Activated T-cell treated with anti-CD3 and anti-CD28 coated beads for 24 hours (primary cell): Measurements from ENCODE around the gene CXorf58.
"Not testable (repeated sequence)": the region's sequence is repeated elsewhere in the genome, so short reads cannot be mapped to it uniquely, and the experiment has no call there.

Source experiments
- DNase-seq: peaks from one replicate; pipeline ENCODE4 v3.0.0-alpha.2; 2020; ENCODE audit warnings: low read depth

CXorf58 gene

DNA sequence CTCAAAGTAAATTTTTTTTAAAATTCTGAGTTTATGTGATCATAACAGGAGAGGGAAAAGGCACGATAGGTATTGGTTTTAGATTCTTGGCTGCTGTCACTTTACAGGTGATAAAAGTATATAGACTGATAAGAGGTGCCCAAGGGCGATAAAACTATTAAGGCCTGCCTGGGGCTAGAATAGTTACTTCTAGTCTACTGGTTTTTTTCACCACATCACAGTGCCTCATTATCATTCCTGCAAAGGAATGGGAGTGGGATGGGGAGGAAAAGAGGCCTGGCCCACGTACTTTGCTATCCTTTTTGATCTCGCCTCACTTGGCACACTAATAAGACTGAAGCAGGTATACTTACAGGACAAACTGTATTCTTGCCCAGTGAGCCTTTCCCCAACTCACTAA lies 46.6 kb downstream of the CXorf58 start:
- no peak for DNase-seq

DNA sequence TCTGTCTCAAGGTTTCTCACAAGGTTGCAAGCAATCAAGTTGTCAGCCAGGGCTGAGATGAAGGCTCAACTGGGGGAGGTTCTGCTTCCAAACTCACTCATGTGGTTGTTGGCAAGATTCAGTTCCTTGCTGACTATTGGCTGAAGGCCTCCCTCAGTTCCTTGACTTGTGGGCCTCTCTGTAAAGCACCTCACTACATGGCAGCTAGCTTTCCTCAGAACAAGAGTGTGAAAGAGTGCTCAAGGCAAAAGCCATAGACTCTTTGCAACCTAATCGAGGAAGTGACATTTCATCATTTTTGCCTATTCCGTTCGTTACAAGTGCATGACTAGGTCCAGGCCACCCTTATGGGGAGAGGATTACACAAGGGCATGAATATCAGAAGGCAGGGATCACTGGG lies 52.0 kb downstream of the CXorf58 start:
- DNase-seq = no peak

DNA sequence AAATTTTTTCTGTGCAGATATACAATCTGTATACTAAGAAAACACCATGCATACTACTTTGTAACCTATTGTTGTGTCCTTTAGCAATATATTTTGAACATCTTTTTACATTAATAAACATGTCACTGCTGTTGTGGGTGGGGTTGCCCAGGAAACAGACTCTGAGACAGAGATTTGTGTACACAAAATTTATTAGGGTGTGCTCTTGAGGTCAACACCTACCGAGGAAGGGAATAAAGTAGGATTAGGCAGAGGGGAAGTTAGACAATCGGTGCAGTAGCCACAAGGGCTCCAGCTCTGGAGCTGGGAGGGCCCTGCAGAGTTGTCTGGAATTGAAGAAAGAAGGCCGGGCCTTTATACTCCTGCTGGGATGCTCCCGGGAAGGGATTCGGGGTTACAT lies 56.4 kb downstream of the CXorf58 start:
- no peak for DNase-seq

DNA sequence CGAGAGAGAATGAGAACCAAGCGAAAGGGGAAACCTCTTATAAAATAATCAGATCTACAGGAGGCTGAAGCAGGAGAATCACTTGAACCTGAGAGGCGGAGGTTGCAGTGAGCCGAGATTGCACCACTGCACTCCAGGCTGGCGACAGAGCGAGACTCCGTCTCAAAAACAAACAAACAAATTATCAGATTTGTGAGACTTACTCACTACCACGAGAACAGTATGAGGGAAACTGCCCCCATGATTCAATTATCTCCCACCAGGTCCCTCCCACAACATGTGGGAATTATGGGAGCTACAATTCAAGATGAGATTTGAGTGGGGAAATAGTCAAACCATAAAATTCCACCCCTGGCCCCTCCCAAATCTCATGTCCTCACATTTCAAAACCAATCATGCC lies 57.8 kb downstream of the CXorf58 start:
- DNase-seq = not testable (repeated sequence)

DNA sequence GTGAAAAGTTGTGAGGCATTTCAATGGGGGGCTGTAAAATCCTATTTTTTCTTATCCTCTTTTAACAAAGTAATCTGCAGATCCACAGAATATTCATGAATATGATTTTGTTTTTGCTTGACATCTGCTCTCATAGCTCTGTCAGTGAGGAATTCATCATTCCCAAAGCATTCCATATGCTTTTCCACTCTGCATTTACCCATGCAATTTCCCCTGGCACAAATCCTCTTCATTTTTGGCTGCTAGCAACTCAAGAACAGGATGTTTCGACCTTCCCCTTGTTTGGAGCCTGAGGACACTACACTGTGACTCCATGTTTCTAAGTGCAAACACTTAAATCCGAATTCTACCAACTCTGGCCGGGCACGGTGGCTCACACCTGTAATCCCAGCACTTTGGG lies 70.7 kb downstream of the CXorf58 start:
- DNase-seq = no peak

DNA sequence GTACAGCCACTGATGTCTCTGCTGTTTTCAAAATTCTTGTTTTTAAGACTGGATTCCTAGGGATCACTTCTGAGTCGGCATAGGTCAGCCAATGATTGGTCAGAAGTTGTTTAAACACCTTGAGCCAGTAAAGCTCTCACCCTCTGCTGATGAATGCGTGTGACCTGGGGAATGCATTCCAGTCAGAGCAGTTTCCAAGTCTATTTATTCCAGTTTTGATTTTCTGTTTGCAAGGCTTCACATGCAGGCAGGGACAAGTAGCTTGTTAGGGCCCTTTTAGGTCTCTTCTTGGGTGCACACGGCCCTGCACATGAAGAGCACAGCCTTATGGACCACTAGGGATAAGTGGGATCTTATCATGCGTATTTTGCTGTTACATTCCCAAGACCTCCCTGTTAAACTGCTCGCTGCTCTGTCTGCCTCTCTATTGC lies 72.2 kb downstream of the CXorf58 start:
- DNase-seq = no peak

DNA sequence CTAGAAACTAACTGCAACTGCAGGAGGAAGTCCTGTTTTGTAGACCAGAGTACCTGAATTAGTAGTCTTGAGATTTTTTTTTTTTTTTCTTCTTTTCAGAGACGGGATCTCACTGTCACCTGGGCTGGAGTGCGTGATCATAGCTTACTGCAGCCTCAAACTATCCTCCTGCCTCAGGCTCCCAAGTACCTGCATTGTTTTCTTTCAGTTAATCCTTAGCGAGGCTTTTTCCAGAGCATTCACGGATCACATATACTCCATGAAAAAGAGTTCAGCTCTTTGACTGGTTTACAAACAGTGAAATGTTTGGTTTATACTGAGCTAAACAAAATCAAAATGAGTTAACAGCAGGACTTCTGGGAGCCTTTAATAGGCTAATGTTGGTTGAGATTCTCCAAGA lies 73.4 kb downstream of the CXorf58 start:
- no peak for DNase-seq

DNA sequence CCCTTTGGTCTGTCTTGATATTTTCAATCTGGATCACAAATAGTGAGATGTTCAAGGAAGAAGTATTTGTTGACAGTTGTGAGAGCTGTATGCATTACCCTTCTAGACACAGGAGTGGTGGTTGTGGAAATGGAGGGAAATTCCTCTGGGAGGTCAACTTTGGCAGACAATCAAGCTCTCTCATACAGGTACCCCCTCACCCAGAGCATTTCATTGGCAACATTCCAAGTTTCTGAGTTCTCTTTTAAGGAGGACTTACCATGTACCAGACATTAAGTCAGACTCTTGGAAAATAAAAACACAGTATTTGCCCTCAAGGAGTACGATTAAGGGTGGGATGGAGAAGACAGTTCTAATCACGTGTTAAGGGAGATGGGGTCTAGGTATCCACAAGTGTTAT lies 73.9 kb downstream of the CXorf58 start:
- DNase-seq = no peak

DNA sequence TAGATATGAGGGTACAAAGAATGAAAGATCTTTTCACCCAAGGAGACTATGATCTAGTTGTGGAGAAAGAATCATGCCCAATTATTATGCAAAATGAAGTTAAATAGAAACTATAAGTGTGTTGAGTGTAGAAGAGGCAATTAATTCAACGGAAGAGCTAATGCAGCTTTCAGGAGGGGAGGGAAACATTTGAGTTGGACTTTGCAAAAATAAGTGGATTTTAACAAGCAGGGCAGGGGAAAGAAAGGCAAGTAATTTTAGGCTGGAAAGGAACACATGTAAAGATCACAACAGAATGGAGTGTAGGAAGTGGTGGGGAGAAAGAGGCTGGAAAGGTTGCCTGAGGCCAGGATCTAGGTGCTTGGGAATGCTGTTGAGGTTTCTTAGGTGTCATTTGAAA lies 75.1 kb downstream of the CXorf58 start:
- DNase-seq = no peak
